Aorta (tissue), 5 donors: Measurements from ENCODE around the gene BTBD1. TPM values are rescaled to one million over a fixed set of nuclear protein-coding genes. Genes with fewer than 3 reads are reported as not detected.

Experiments
- ATAC-seq: fragments of 200-7000 bp; cut with Tn5 transposase; one replicate; pipeline ENCODE4 v1.9.1; 2022; ENCODE audit warnings: moderate library complexity; ENCODE audit not compliant: low FRiP score
- DNase-seq, 2 donors: peaks; one replicate each; pipeline ENCODE4 v3.0.0-alpha.2; 2020
- H3K27ac ChIP-seq, 2 donors: one replicate each; pipeline ENCODE4 v1.5.1; 2013; ENCODE audit warnings: low read length in 2 of 2, mild to moderate bottlenecking in 2 of 2, moderate library complexity in 2 of 2, control low read depth in 1 of 2, inconsistent platforms in 1 of 2, low read depth in 1 of 2
- H3K27me3 ChIP-seq, 2 donors: one replicate each; pipeline ENCODE4 v1.6.1; 2013; ENCODE audit warnings: control low read depth in 1 of 2, low read length in 1 of 2, mild to moderate bottlenecking in 1 of 2, moderate library complexity in 1 of 2; ENCODE audit not compliant: insufficient read depth in 2 of 2, control insufficient read depth in 1 of 2
- H3K36me3 ChIP-seq, 2 donors: one replicate each; pipeline ENCODE4 v1.6.1; 2013; ENCODE audit warnings: control low read depth in 1 of 2, low read length in 1 of 2, mild to moderate bottlenecking in 1 of 2; ENCODE audit not compliant: insufficient read depth in 2 of 2, control insufficient read depth in 1 of 2
- H3K4me1 ChIP-seq, 2 donors: one replicate each; pipeline ENCODE4 v1.6.1; 2013; ENCODE audit warnings: low read length in 2 of 2, control low read depth in 1 of 2, mild to moderate bottlenecking in 1 of 2, moderate library complexity in 1 of 2; ENCODE audit not compliant: insufficient read depth in 2 of 2, control insufficient read depth in 1 of 2
- H3K4me3 ChIP-seq, 2 donors: one replicate each; pipeline ENCODE4 v1.5.1; 2013; ENCODE audit warnings: low read length in 2 of 2, control low read depth in 1 of 2, mild to moderate bottlenecking in 1 of 2
- H3K9me3 ChIP-seq: one replicate; pipeline ENCODE4 v1.6.1; 2013; ENCODE audit warnings: mild to moderate bottlenecking, low read length; ENCODE audit not compliant: control insufficient read depth
- WGBS, 2 donors: extraction: QIAGEN DNeasy Blood & Tissue Kit; methylation state at CpG; one replicate each; pipeline ENCODE4 v1.1.7; 2013; 5-methylcytosine and 5-hydroxymethylcytosine counted together
- intact Hi-C, 2 donors: fragments of 100-400 bp; cut with DNase I; formaldehyde crosslinking; loops; one replicate each; pipeline versions ENCODE4 v1.14.2 to v1.15.0; 2022
- polyA plus RNA-seq, 2 donors: library from polyadenylated mRNA; stranded (reverse); fragments of 200-250 nt; gene quantifications; one replicate each; pipeline ENCODE4 v1.2.3, GENCODE V29; 2013
- total RNA-seq, 2 donors: library from RNA; stranded (reverse); fragmentation: NEBNext Ultra II Directional; extraction: Animal tissue kit (Norgen Biotek cat#: 25700); gene quantifications; one replicate each; pipeline ENCODE4 v1.2.1, GENCODE V29; 2021
- donor health status: healthy with polysubstance abuse.
- donor health status: Bipolar disorder and iron deficiency.
- donor health status: DM: no; HTN: no; CAD: no.
- donor health status: DM: no; HTN: no; CAD: no.
- donor health status: DM: yes; HTN: yes; CAD: no.

BTBD1 gene
- total and polyA plus RNA-seq, 4 donors = 21.0 to 47.8 (median 35.2) TPM

DNA sequence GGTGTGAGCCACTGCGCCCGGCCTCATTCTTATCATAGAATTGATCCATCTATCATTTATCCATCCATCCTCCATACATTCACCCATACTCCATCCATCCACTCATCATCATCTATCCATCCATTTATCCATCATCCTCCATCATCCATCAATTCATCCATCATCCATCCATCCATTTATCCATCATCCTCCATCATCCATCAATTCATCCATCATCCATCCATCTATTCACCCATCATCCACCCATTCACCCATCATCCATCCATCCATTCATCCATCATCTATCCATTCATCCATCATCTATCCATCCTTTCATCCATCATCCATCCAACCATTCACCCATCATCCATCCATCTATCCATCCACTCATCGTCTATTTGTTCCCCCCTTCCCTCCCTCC lies 44.1 kb upstream of the BTBD1 start:
- WGBS, 2 donors = 95 to 96% methylated on average over 3 of the region's 3 CpGs
- H3K36me3 ChIP-seq = no peaks in the 10 kb centered on the region
- intact Hi-C loops = no loop called here
- no peaks in the 10 kb centered on the region for H3K27me3 ChIP-seq
- H3K4me3 ChIP-seq = no peak overlapping the region
- ATAC-seq (no peak), DNase-seq (no peak)
- H3K4me1 ChIP-seq = no peaks in the 10 kb centered on the region
- H3K27ac ChIP-seq = no peak overlapping the region
- H3K9me3 ChIP-seq = no peaks in the 10 kb centered on the region

DNA sequence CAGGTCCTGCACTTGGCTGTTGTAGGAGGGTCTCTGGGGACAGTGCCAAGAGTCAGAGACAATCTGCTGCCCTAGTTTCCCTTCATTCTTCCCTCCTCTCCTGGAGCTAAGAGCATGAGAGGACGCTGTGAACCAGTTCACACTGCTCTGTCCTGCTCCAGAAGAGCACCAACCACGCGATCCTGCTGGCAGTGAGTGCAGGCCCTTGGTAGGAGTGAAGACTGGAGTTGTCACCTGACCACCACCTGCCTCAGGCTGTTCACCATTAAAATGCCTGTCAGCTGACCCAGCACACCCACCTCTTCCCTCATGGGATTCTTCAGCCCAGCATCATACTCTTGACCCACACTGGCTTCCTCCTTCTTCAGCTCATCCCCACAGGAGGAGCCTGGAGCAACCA lies 43.3 kb upstream of the BTBD1 start:
- no peak for DNase-seq
- intact Hi-C loops = no loop called here
- Histone ChIP-seq H3K4me3 (no peak overlapping the region), H3K4me1 (no peaks in the 10 kb centered on the region), H3K36me3 (no peaks in the 10 kb centered on the region), H3K9me3 (no peaks in the 10 kb centered on the region), H3K27ac (no peak overlapping the region), H3K27me3 (no peaks in the 10 kb centered on the region)
- no peak for ATAC-seq
- WGBS, 2 donors = 92 to 98% methylated on average over 3 of the region's 3 CpGs

DNA sequence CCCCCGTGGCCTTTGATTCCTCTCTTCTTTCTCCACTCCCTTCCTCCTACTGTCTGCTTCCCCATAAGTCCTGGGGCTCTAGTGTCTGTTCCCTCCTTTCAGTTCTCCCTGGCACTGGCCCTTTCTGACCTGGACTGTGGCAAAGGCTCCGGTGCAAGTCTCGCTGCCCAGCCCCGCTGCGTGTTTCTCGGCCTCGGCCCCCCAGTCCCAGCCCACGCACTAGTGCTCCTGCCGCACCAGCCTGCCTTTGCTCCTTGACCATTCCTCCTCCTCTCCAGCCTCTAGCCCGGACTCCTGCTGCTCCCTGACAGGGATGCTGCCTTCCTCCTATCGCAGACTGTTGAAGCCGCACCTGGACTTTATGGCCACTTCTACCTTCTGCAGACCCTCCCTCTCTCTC lies 42.5 kb upstream of the BTBD1 start:
- ATAC-seq (no peak), DNase-seq (no peak)
- H3K9me3 ChIP-seq = no peaks in the 10 kb centered on the region
- H3K4me1 ChIP-seq = no peaks in the 10 kb centered on the region
- H3K27ac ChIP-seq = no peak overlapping the region
- intact Hi-C loops = loop anchor here in 1 of 2 donors (10.0 kb wide), 1 partner anchor 105 kb away; no protein-coding TSS in a partner anchor
- H3K4me3 ChIP-seq = no peak overlapping the region
- WGBS, 2 donors = 95 to 97% methylated on average over 12 of the region's 12 CpGs
- no peaks in the 10 kb centered on the region for H3K36me3 ChIP-seq
- no peaks in the 10 kb centered on the region for H3K27me3 ChIP-seq

DNA sequence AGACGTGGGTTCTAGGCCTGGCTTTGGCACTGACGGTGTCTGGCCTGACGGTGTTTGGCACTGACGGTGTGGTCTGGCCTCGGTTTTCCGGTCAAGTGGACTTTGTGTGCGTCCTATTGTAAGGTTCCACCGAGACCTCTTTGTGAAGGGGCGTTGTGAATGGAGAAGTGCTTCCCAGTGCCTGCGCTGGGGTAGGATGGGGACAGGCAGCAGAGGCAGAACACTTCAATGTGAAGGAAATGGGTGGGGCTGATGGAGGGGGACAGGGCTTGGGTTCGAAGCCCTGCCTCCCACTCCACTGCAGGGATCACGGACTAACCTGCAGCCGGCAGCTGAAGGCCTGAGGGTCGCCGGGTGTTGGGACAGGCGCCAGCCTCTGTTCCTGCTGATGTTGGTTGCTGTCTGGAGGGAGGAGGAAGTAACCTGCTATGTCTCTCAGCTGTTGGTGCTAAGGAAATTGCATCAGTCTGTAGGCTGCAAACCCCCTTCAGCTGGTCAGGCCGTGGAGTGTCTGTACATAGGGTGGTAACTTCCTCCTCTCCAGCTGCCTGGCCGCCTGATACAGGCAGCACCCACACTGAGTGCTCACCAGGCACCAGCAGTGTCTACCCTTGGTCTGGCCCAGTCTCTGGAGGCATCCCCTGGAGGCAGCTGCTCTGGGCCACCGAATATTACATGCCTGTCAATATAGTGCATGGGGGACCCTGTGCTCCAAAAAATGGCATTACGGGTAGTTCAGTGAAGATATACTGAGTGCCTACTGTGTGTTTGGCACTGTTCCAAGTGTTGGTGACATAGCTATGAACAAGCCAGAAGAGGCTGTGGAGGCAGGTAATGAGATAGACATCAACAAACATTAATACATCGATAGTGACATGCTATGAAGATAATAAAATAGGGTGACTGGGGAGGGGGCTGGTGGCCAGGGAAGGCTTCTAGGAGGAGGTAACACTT lies 41.5 kb upstream of the BTBD1 start:
- DNase-seq = peak; percentile 77 to 88
- Histone ChIP-seq H3K9me3 (no peaks in the 10 kb centered on the region), H3K4me3 (peak overlapping the region in 1 of 2 donors; percentile 24), H3K27ac (no peak overlapping the region), H3K4me1 (no peaks in the 10 kb centered on the region), H3K27me3 (no peaks in the 10 kb centered on the region), H3K36me3 (no peaks in the 10 kb centered on the region)
- 41 to 51% methylated on average over 21 of the region's 21 CpGs for WGBS, 2 donors
- intact Hi-C loops = loop anchor here in 1 of 2 donors (10.0 kb wide), 1 partner anchor 104 kb away; no protein-coding TSS in a partner anchor
- peak; percentile 69 for ATAC-seq

- Histone ChIP-seq H3K36me3 (no peaks in the 10 kb centered on the region), H3K27me3 (no peaks in the 10 kb centered on the region), H3K27ac (no peak overlapping the region), H3K9me3 (no peaks in the 10 kb centered on the region), H3K4me1 (no peaks in the 10 kb centered on the region), H3K4me3 (peak overlapping the region; percentile 24 to 48)
- no peak for DNase-seq
- peak; percentile 19 for ATAC-seq
- WGBS, 2 donors = 1% methylated on average over 26 to 30 of the region's 30 CpGs
- intact Hi-C loops = loop anchor here in 1 of 2 donors (2.0 to 10.0 kb wide), 2 partner anchors 41 to 103 kb away; partner anchors contain the start of gene BTBD1
Measured at GRCh38 chr15:83107841-83108181, 40.8 kb upstream of the BTBD1 start.

DNA sequence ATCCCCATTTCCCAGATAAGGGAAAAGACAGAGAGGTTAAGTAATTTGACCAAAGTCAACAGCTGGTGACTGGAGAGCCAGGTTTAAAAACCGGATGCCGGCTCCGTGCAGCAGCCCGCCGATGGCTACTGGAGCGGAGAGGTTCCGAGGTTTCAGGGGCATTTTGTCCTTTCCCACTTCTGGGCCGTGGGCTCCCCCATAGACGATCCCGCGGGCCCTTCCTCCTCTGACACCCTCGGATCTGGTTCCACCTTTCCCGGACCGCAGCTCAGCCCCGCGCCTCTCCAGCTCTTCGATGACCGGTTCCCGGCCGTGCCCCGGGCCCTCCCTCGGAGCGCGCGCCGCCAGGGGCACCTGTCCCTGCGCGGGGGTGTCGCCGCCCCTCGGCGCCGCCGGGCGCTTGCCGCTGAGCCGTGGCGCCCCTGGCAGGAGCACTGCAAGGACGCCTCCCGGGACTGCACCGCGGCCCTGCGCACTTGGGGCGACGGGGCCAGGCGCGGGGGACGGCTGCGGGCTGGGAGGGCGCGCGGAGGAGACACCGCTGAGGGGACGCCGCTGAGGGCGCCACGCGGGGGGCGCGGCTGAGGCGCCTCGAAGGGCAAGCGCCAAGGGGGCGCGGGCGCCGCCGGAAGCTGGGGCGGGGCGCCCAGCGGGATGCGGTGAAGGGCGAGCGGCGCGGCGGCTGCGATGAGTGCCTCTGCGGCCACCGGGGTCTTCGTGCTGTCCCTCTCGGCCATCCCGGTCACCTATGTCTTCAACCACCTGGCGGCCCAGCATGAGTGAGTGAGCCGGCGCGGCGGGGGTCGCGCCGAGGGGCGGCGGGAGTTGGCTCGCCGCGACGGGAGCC lies 40.2 kb upstream of the BTBD1 start, which contains the start of gene TM6SF1:
Gene TM6SF1 (plus strand): TSS at position 652 of the 847 bp plus-strand sequence. CDS start 36 bp downstream, at position 688.
- intact Hi-C loops = loop anchor here in 1 of 2 donors (2.0 to 10.0 kb wide), 2 partner anchors 40 to 102 kb away; partner anchors contain the start of gene BTBD1
- Histone ChIP-seq H3K27me3 (no peaks in the 10 kb centered on the region), H3K9me3 (no peaks in the 10 kb centered on the region), H3K27ac (no peak within 1 kb of the TSS), H3K36me3 (no peaks in the 10 kb centered on the region), H3K4me1 (no peaks in the 10 kb centered on the region), H3K4me3 (peak within 1 kb of the TSS; percentile 24 to 48)
- peak; percentile 60 to 76 for DNase-seq
- peak; percentile 53 for ATAC-seq
- 1% methylated on average over 63 to 97 of the region's 97 CpGs for WGBS, 2 donors

DNA sequence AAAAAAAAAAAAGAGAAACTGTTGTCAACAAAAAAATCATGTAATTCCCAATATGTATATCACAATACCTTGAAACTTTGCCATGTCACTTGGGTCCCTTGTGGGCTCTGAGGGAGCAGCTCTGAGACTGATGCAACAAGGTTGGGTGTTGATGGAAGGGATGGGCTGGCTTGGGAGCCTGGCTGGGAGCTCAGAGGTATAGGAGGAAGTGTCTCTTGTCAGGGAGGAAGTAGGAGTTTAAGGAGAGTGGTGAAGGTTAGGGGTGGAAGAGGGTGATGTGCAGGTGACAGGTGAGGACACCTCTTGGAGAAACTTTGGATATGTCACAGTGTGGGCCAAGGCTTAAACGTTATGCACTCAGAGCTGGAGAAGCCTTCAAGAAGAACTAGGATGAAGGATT lies 38.4 kb upstream of the BTBD1 start:
- no peaks in the 10 kb centered on the region for H3K36me3 ChIP-seq
- no peak overlapping the region for H3K4me3 ChIP-seq
- WGBS, 2 donors = 67 to 72% methylated on average over 1 of the region's 1 CpG
- H3K9me3 ChIP-seq = no peaks in the 10 kb centered on the region
- ATAC-seq (no peak), DNase-seq (no peak)
- no peaks in the 10 kb centered on the region for H3K4me1 ChIP-seq
- no peaks in the 10 kb centered on the region for H3K27me3 ChIP-seq
- H3K27ac ChIP-seq = no peak overlapping the region
- intact Hi-C loops = loop anchor here in 1 of 2 donors (10.0 kb wide), 1 partner anchor 101 kb away; no protein-coding TSS in a partner anchor

- no peaks in the 10 kb centered on the region for H3K9me3 ChIP-seq
- H3K36me3 ChIP-seq = no peaks in the 10 kb centered on the region
- no peak for ATAC-seq
- intact Hi-C loops = loop anchor here in 1 of 2 donors (10.0 kb wide), 1 partner anchor 99 kb away; no protein-coding TSS in a partner anchor
- no peak overlapping the region for H3K27ac ChIP-seq
- H3K4me1 ChIP-seq = no peaks in the 10 kb centered on the region
- H3K4me3 ChIP-seq = no peak overlapping the region
- no peaks in the 10 kb centered on the region for H3K27me3 ChIP-seq
- 95 to 96% methylated on average over 4 of the region's 4 CpGs for WGBS, 2 donors
- DNase-seq = no peak
Measured at GRCh38 chr15:83104141-83104540, 37.1 kb upstream of the BTBD1 start.
